ENCODE measurements around the gene FBL. TPM values are rescaled to one million over a fixed set of nuclear protein-coding genes. Genes with fewer than 3 reads are reported as not detected.

The FBL gene
- polyA plus RNA-seq, 1 of the 3 experiments (the other 2 are of a cell fraction): 371 TPM

DNA sequence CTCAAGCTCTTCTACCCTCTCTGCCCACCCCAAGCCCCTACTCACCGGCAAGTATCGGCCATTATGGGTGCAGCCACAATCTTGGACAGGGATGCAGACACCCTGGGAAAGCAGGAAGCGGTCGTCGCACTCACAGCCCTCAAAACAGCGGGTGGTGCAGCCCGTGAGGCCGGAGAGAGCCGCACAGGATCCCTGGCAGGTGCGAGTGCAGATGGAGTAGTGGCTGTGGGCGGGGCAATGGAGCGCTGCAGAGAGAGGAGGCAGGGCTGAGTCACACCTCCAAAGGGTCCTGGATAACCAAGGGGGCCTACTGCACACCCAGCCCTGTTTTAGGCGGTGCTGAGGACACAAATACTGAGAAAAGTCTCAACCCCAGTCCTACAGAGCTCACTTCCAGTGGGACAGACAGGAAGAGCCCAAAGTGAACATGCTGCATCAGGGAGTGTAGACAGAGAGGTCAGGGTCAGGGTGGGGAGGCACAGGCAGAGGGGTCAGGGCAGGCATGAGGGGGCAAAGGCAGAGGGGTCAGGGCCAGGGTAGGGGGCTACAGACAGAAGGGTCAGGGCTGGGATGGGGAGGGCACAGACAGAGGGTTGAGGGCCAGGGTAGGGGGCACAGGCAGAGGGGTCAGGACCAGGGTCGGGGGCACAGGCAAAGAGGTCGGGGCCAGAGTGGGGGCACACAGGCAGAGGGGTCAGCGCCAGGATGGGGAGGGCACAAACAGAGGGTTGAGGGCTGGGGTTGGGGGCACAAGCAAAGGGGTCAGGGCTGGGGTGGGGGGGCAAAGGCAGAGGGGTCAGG lies 24.2 kb upstream of the FBL start:
- TF ChIP-seq RAD21 (IDR thresholded peaks at IDR 0.05; ENCODE audit: low read length) (no peak), RFX5 (IDR thresholded peaks at IDR 0.05; ENCODE audit: low read length) (no peak), TAF1 (IDR thresholded peaks at IDR 0.05; ENCODE audit: borderline replicate concordance, low read depth, low read length) (no peak), YY1 (IDR thresholded peaks at IDR 0.05; ENCODE audit: low read depth) (no peak), FOSL2 (IDR thresholded peaks at IDR 0.05; ENCODE audit: borderline replicate concordance, low read depth) (no peak), CHD2 (IDR thresholded peaks at IDR 0.05; ENCODE audit: low read length, partially characterized antibody) (no peak)
- TF ChIP-seq, protein P1, sequence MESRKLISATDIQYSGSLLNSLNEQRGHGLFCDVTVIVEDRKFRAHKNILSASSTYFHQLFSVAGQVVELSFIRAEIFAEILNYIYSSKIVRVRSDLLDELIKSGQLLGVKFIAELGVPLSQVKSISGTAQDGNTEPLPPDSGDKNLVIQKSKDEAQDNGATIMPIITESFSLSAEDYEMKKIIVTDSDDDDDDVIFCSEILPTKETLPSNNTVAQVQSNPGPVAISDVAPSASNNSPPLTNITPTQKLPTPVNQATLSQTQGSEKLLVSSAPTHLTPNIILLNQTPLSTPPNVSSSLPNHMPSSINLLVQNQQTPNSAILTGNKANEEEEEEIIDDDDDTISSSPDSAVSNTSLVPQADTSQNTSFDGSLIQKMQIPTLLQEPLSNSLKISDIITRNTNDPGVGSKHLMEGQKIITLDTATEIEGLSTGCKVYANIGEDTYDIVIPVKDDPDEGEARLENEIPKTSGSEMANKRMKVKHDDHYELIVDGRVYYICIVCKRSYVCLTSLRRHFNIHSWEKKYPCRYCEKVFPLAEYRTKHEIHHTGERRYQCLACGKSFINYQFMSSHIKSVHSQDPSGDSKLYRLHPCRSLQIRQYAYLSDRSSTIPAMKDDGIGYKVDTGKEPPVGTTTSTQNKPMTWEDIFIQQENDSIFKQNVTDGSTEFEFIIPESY (IDR thresholded peaks at IDR 0.05; ENCODE audit: borderline replicate concordance, low read depth): no peak
- TF ChIP-seq, protein P2, sequence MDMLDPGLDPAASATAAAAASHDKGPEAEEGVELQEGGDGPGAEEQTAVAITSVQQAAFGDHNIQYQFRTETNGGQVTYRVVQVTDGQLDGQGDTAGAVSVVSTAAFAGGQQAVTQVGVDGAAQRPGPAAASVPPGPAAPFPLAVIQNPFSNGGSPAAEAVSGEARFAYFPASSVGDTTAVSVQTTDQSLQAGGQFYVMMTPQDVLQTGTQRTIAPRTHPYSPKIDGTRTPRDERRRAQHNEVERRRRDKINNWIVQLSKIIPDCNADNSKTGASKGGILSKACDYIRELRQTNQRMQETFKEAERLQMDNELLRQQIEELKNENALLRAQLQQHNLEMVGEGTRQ (IDR thresholded peaks at IDR 0.05; ENCODE audit: borderline replicate concordance, low read depth, low read length): no peak
- TF ChIP-seq, protein P3, sequence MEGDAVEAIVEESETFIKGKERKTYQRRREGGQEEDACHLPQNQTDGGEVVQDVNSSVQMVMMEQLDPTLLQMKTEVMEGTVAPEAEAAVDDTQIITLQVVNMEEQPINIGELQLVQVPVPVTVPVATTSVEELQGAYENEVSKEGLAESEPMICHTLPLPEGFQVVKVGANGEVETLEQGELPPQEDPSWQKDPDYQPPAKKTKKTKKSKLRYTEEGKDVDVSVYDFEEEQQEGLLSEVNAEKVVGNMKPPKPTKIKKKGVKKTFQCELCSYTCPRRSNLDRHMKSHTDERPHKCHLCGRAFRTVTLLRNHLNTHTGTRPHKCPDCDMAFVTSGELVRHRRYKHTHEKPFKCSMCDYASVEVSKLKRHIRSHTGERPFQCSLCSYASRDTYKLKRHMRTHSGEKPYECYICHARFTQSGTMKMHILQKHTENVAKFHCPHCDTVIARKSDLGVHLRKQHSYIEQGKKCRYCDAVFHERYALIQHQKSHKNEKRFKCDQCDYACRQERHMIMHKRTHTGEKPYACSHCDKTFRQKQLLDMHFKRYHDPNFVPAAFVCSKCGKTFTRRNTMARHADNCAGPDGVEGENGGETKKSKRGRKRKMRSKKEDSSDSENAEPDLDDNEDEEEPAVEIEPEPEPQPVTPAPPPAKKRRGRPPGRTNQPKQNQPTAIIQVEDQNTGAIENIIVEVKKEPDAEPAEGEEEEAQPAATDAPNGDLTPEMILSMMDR (IDR thresholded peaks at IDR 0.05): no peak
- H3K4me1 ChIP-seq (ENCODE audit: control insufficient read depth in 1 of 2, insufficient read depth in 2 of 2, low read depth in 1 of 2, low read length in 1 of 2): no peaks in the 10 kb centered on the region; a peak in 1 of 4 replicates
- no peak for DNase-seq
- no peaks in the 10 kb centered on the region for H4K20me1 ChIP-seq (ENCODE audit: insufficient read depth)
- no peak overlapping the region for H3K9ac ChIP-seq
- POLR2A ChIA-PET: no interaction called here
- CTCF ChIA-PET: no interaction called here
- no peak overlapping the region for H3K4me2 ChIP-seq
- H3F3A ChIP-seq (replicated peaks; ENCODE audit: insufficient read depth): no peaks in the 10 kb centered on the region
- no peak overlapping the region for H3K27ac ChIP-seq (ENCODE audit: low read depth in 2 of 2, low read length in 1 of 2)
- no peaks in the 10 kb centered on the region for H3K27me3 ChIP-seq (ENCODE audit: insufficient read depth)
- H3K9me3 ChIP-seq: no peaks in the 10 kb centered on the region
- 71% methylated on average over 16 of the region's 16 CpGs for WGBS (ENCODE audit: low lambda C conversion rate)
- no peaks in the 10 kb centered on the region for H3K79me2 ChIP-seq (ENCODE audit: insufficient read depth)
- no peak overlapping the region for H3K4me3 ChIP-seq (ENCODE audit: low read depth in 2 of 2, low read length in 1 of 2)
- no peak overlapping the region for H2AFZ ChIP-seq (ENCODE audit: low read depth)
- no peaks in the 10 kb centered on the region for H3K36me3 ChIP-seq (replicated peaks in 1 of 2; ENCODE audit: control insufficient read depth in 1 of 2, insufficient read depth in 2 of 2, low read length in 1 of 2)
- no peaks in the 10 kb centered on the region for H3K9me2 ChIP-seq

GRCh38 chr19:39867952-39868351 lies 21.8 kb upstream of the FBL start:
- WGBS (ENCODE audit: low lambda C conversion rate): 71% methylated on average over 6 of the region's 6 CpGs
- Histone ChIP-seq H3F3A (replicated peaks; ENCODE audit: insufficient read depth) (no peaks in the 10 kb centered on the region), H3K9me2 (no peaks in the 10 kb centered on the region), H3K36me3 (replicated peaks in 1 of 2; ENCODE audit: control insufficient read depth in 1 of 2, insufficient read depth in 2 of 2, low read length in 1 of 2) (no peaks in the 10 kb centered on the region), H3K9ac (no peak overlapping the region), H3K27ac (ENCODE audit: low read depth in 2 of 2, low read length in 1 of 2) (no peak overlapping the region), H3K9me3 (no peaks in the 10 kb centered on the region), H4K20me1 (ENCODE audit: insufficient read depth) (no peaks in the 10 kb centered on the region), H3K79me2 (ENCODE audit: insufficient read depth) (no peaks in the 10 kb centered on the region), H2AFZ (ENCODE audit: low read depth) (no peak overlapping the region), H3K27me3 (ENCODE audit: insufficient read depth) (no peaks in the 10 kb centered on the region), H3K4me2 (no peak overlapping the region), H3K4me1 (ENCODE audit: control insufficient read depth in 1 of 2, insufficient read depth in 2 of 2, low read depth in 1 of 2, low read length in 1 of 2) (no peaks in the 10 kb centered on the region), H3K4me3 (ENCODE audit: low read depth in 2 of 2, low read length in 1 of 2) (no peak overlapping the region)
- ChIA-PET POLR2A (no interaction called here), CTCF (no interaction called here)
- DNase-seq: no peak
- TF ChIP-seq, protein P4, sequence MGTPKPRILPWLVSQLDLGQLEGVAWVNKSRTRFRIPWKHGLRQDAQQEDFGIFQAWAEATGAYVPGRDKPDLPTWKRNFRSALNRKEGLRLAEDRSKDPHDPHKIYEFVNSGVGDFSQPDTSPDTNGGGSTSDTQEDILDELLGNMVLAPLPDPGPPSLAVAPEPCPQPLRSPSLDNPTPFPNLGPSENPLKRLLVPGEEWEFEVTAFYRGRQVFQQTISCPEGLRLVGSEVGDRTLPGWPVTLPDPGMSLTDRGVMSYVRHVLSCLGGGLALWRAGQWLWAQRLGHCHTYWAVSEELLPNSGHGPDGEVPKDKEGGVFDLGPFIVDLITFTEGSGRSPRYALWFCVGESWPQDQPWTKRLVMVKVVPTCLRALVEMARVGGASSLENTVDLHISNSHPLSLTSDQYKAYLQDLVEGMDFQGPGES (IDR thresholded peaks at IDR 0.05; ENCODE audit: low read depth, low read length): no peak
- TF ChIP-seq REST (IDR thresholded peaks at IDR 0.05; ENCODE audit: low read depth, low read length) (no peak), NFIC (IDR thresholded peaks at IDR 0.05; ENCODE audit: borderline replicate concordance) (no peak), MXI1 (IDR thresholded peaks at IDR 0.05; ENCODE audit: low read depth, low read length) (no peak), TEAD4 (IDR thresholded peaks at IDR 0.05; ENCODE audit: borderline replicate concordance, insufficient read depth) (no peak), POLR2AphosphoS5 (IDR thresholded peaks at IDR 0.05; ENCODE audit: low read depth, low read length) (no peak), CHD2 (IDR thresholded peaks at IDR 0.05; ENCODE audit: low read length, partially characterized antibody) (no peak)
